ENCODE data around the gene IL31RA. TPM values are rescaled to one million over a fixed set of nuclear protein-coding genes. Genes with fewer than 3 reads are reported as not detected.

The IL31RA gene
- total RNA-seq, 4 donors from 2014 or later: 0.17 to 0.29 TPM; not detected in 2

DNA sequence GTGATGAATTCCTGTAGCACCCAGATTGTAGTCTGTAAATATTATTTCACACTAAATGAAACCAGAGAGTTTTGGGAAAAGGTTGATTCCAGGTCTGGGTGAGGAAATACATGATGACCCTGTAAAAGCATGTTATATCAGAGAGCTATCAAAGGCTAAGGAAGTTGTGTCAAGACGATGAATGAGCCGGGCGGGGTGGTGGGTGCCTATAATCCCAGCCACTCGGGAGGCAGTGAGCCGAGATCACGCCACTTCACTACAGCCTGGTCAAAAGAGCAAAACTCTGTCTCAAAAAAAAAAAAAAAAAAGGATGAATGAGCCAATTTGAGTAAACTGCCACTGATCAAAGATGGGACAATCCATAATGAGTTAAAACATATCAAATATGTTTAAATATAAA is 114.4 kb downstream of the IL31RA start:
- whole genome bisulfite sequencing: 86% methylated on average over 6 of the region's 6 CpGs
- intact Hi-C loops (cut with DNase I): no loop called here
- no peak for DNase-seq (ENCODE audit: extremely low spot score)
- Histone ChIP-seq H3K27ac (replicated peaks in 1 of 4) (no peak overlapping the region), H3K27me3 (no peaks in the 10 kb centered on the region), H3K4me1 (peaks cover 0 to 18% (median 8%) of the 10 kb centered on the region in 4 donors), H3K4me3 (no peak overlapping the region), H3K9me3 (no peaks in the 10 kb centered on the region), H3K36me3 (peaks cover 23 to 80% (median 55%) of the 10 kb centered on the region in 4 donors)
- TF ChIP-seq POLR2A (IDR thresholded peaks at IDR 0.05; ENCODE audit: low read depth) (no peak), POLR2AphosphoS5 (IDR thresholded peaks at IDR 0.05) (no peak), EP300 (IDR thresholded peaks at IDR 0.05) (no peak)
- TF ChIP-seq, protein P1, sequence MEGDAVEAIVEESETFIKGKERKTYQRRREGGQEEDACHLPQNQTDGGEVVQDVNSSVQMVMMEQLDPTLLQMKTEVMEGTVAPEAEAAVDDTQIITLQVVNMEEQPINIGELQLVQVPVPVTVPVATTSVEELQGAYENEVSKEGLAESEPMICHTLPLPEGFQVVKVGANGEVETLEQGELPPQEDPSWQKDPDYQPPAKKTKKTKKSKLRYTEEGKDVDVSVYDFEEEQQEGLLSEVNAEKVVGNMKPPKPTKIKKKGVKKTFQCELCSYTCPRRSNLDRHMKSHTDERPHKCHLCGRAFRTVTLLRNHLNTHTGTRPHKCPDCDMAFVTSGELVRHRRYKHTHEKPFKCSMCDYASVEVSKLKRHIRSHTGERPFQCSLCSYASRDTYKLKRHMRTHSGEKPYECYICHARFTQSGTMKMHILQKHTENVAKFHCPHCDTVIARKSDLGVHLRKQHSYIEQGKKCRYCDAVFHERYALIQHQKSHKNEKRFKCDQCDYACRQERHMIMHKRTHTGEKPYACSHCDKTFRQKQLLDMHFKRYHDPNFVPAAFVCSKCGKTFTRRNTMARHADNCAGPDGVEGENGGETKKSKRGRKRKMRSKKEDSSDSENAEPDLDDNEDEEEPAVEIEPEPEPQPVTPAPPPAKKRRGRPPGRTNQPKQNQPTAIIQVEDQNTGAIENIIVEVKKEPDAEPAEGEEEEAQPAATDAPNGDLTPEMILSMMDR (IDR thresholded peaks at IDR 0.05): no peak

DNA sequence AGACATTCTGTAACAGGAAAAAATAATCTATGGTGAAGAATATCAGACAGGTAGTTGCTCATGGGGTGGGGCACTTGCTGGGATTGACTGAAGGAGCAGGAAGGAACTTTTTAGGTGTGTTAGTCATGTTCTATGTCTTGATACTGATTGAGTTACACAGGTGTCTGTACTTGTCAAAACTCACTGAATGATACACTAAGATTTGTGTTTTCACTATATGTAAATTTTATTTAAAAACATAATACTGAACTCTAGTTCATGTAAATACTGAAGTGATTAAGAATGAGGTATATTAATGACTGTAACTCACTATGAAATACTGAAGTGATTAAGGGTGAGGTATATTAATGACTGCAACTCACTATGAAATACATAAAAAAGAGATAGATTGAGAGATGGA is 115.1 kb downstream of the IL31RA start:
- Histone ChIP-seq H3K27me3 (no peaks in the 10 kb centered on the region), H3K4me3 (no peak overlapping the region), H3K9me3 (no peaks in the 10 kb centered on the region), H3K27ac (replicated peaks in 1 of 4) (no peak overlapping the region), H3K4me1 (peaks cover 0 to 26% (median 15%) of the 10 kb centered on the region in 4 donors), H3K36me3 (peaks cover 16 to 76% (median 48%) of the 10 kb centered on the region in 4 donors)
- TF ChIP-seq EP300 (IDR thresholded peaks at IDR 0.05) (no peak), POLR2A (IDR thresholded peaks at IDR 0.05; ENCODE audit: low read depth) (no peak), POLR2AphosphoS5 (IDR thresholded peaks at IDR 0.05) (no peak)
- TF ChIP-seq, protein P1 (IDR thresholded peaks at IDR 0.05): no peak
- intact Hi-C loops (cut with DNase I): no loop called here
- DNase-seq (ENCODE audit: extremely low spot score): no peak

DNA sequence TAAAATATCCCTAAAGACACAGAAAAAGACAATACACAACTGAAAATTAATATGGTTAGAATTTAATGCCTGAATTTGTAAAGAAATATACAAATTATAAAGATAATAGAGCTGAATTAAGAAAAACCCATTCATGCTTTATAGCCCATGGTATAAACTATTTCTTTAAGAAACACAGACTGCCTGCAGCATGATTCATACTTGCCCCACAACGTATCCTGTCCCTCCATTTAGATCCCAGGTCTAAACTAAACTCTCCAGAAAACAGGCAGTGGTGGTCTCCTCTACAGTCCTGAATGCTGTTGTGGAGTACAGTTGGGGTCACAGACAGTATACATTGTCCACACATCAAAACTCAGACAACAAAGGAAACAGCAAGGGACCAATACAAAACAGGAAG is 118.8 kb downstream of the IL31RA start:
- TF ChIP-seq POLR2AphosphoS5 (IDR thresholded peaks at IDR 0.05): no peak
- TF ChIP-seq, protein P1 (IDR thresholded peaks at IDR 0.05): no peak
- no peak for TF ChIP-seq EP300 (IDR thresholded peaks at IDR 0.05)
- no peak for TF ChIP-seq POLR2A (IDR thresholded peaks at IDR 0.05; ENCODE audit: low read depth)
- Histone ChIP-seq H3K4me3 (no peak overlapping the region), H3K9me3 (no peaks in the 10 kb centered on the region), H3K27me3 (no peaks in the 10 kb centered on the region), H3K4me1 (peaks cover 0 to 37% (median 31%) of the 10 kb centered on the region in 4 donors), H3K27ac (replicated peaks in 1 of 4) (no peak overlapping the region), H3K36me3 (peaks cover 0 to 82% (median 39%) of the 10 kb centered on the region in 4 donors)
- intact Hi-C loops (cut with DNase I): no loop called here
- no peak for DNase-seq (ENCODE audit: extremely low spot score)
- 11% methylated on average over 1 of the region's 1 CpG for WGBS

Small RNAs within 50 kb of the gene (small RNA-seq; reads per million reads assigned to genes)
- 0 reads per million in 3 donors for gene AC016596.1

Other genes starting within 250 kb of the IL31RA start
- 10 to 100 TPM; 10.0 to 12.3 (median 11.0) TPM for gene SLC38A9, start 139.0 kb upstream of the IL31RA start, total RNA-seq
- not detected for gene DDX4, start 113.3 kb upstream of the IL31RA start, total RNA-seq
- gene IL6ST, start 143.6 kb downstream of the IL31RA start, total RNA-seq: 100 to 1,000 TPM; 384 to 561 (median 517) TPM